CD14-positive monocyte (primary cell): Measurements from ENCODE around the gene DUSP1. TPM values are rescaled to one million over a fixed set of nuclear protein-coding genes. Genes with fewer than 3 reads are reported as not detected.

Source experiments
- DNase-seq, 3 donors: peaks; one replicate each; pipeline ENCODE4 v3.0.0-alpha.2; 2011 to 2022
- H2AFZ ChIP-seq: 2 replicates; pipeline ENCODE4 v1.6.0; 2012; ENCODE audit warnings: mild to moderate bottlenecking, low read depth, low read length, inconsistent platforms; ENCODE audit not compliant: insufficient read depth, poor library complexity, severe bottlenecking
- H3K27ac ChIP-seq, 2 donors: 1 replicate in 1 of 2; 2 replicates in 1 of 2; pipeline ENCODE4 v1.5.1; 2012 to 2013; ENCODE audit warnings: low read length in 2 of 2, control low read depth in 1 of 2, inconsistent platforms in 1 of 2, low read depth in 1 of 2, mild to moderate bottlenecking in 1 of 2
- H3K27me3 ChIP-seq, 2 donors: one replicate each; pipeline versions ENCODE4 v1.6.0 to v1.6.1; 2011 to 2013; ENCODE audit warnings: low read length in 2 of 2; ENCODE audit not compliant: control insufficient read depth in 2 of 2, insufficient read depth in 2 of 2
- H3K36me3 ChIP-seq, 2 donors: replicated peaks in 1 of 2; 1 replicate in 1 of 2; 2 replicates in 1 of 2; pipeline versions ENCODE4 v1.5.1 to v1.6.1; 2012 to 2013; ENCODE audit warnings: low read length in 2 of 2, control low read depth in 1 of 2, inconsistent platforms in 1 of 2, mild to moderate bottlenecking in 1 of 2; ENCODE audit not compliant: insufficient read depth in 2 of 2, control insufficient read depth in 1 of 2
- H3K4me1 ChIP-seq, 2 donors: 1 replicate in 1 of 2; 2 replicates in 1 of 2; pipeline versions ENCODE4 v1.5.1 to v1.6.1; 2012 to 2013; ENCODE audit warnings: low read length in 2 of 2, control low read depth in 1 of 2, inconsistent platforms in 1 of 2, mild to moderate bottlenecking in 1 of 2, moderate library complexity in 1 of 2; ENCODE audit not compliant: insufficient read depth in 2 of 2, control insufficient read depth in 1 of 2
- H3K4me2 ChIP-seq: replicated peaks from 2 replicates; pipeline ENCODE3; 2012; ENCODE audit warnings: low read length, moderate library complexity, mild to moderate bottlenecking; ENCODE audit not compliant: poor library complexity, severe bottlenecking; ENCODE audit errors: extremely low read depth
- H3K4me3 ChIP-seq, 3 experiments: fragments of 200-600 bp in 1 of 3; sonication (generic) in 1 of 3; replicated peaks in 1 of 3; 1 replicate in 2 of 3; 2 replicates in 1 of 3; pipeline ENCODE4 v1.5.1; 2011 to 2013; ENCODE audit warnings: low read length in 3 of 3, mild to moderate bottlenecking in 3 of 3, control low read depth in 2 of 3, low read depth in 2 of 3, inconsistent platforms in 1 of 3, moderate library complexity in 1 of 3
- H3K79me2 ChIP-seq: 2 replicates; pipeline ENCODE4 v1.6.0; 2012; ENCODE audit warnings: mild to moderate bottlenecking, control low read depth, inconsistent platforms, low read length, moderate library complexity; ENCODE audit not compliant: insufficient read depth
- H3K9ac ChIP-seq: 2 replicates; pipeline ENCODE4 v1.6.0; 2017; ENCODE audit warnings: low read length, mild to moderate bottlenecking; ENCODE audit not compliant: insufficient read depth, poor library complexity, severe bottlenecking
- H3K9me3 ChIP-seq, 2 donors: replicated peaks in 1 of 2; 1 replicate in 1 of 2; 2 replicates in 1 of 2; pipeline versions ENCODE4 v1.5.1 to v1.6.1; 2012 to 2013; ENCODE audit warnings: low read length in 2 of 2, control low read depth in 1 of 2; ENCODE audit not compliant: control insufficient read depth in 1 of 2, insufficient read depth in 1 of 2
- H4K20me1 ChIP-seq: 2 replicates; pipeline ENCODE4 v1.6.0; 2012; ENCODE audit warnings: mild to moderate bottlenecking, low read length, control low read depth, moderate library complexity; ENCODE audit not compliant: insufficient read depth
- H3K27ac Mint-ChIP-seq, 7 donors: one replicate each; pipeline ENCODE4 v1.8.0; 2020; ENCODE audit warnings: mild to moderate bottlenecking in 7 of 7, mixed read lengths in 7 of 7, moderate library complexity in 6 of 7, inconsistent platforms in 2 of 7
- H3K27me3 Mint-ChIP-seq, 3 donors: one replicate each; pipeline ENCODE4 v1.8.0; 2021 to 2022; ENCODE audit warnings: low read depth in 3 of 3, mild to moderate bottlenecking in 3 of 3, mixed read lengths in 3 of 3, moderate library complexity in 3 of 3, inconsistent platforms in 1 of 3
- H3K36me3 Mint-ChIP-seq, 2 donors: one replicate each; pipeline ENCODE4 v1.8.0; 2020; ENCODE audit warnings: mixed read lengths in 2 of 2, inconsistent platforms in 1 of 2, mild to moderate bottlenecking in 1 of 2
- H3K4me1 Mint-ChIP-seq: one replicate; pipeline ENCODE4 v1.8.0; 2020; ENCODE audit warnings: mild to moderate bottlenecking, mixed read lengths
- H3K4me3 Mint-ChIP-seq, 2 donors: one replicate each; pipeline ENCODE4 v1.8.0; 2020; ENCODE audit warnings: mild to moderate bottlenecking in 2 of 2, mixed read lengths in 2 of 2, moderate library complexity in 1 of 2
- H3K9me3 Mint-ChIP-seq, 7 donors: one replicate each; pipeline ENCODE4 v1.8.0; 2020 to 2022; ENCODE audit warnings: mixed read lengths in 7 of 7, mild to moderate bottlenecking in 6 of 7, moderate library complexity in 6 of 7, inconsistent platforms in 2 of 7
- CTCF ChIP-seq: fragments of 200-600 bp; IDR thresholded peaks from one replicate; pipeline ENCODE4 v1.8.0; 2022; ENCODE audit warnings: antibody characterized with exemption, mild to moderate bottlenecking
- WGBS: methylation state at CpG from one replicate; pipeline ENCODE4 v1.1.5; 2013; ENCODE audit warnings: missing lambda C conversion rate; ENCODE audit not compliant: insufficient coverage; 5-methylcytosine and 5-hydroxymethylcytosine counted together
- intact Hi-C, 2 donors: fragments of 100-400 bp; cut with micrococcal nuclease; formaldehyde crosslinking; loops; one replicate each; pipeline versions ENCODE4 v1.15.0 to v1.15.1; 2023
- polyA plus RNA-seq, 3 donors: library from polyadenylated mRNA; depleted of rRNA in 1 of 3; unstranded in 2 of 3; stranded (reverse) in 1 of 3; fragments of 300-500 nt in 2 of 3; fragments of >200 nt in 1 of 3; fragmentation: Illumina TruSeq in 2 of 3; gene quantifications; 1 replicate in 2 of 3; 2 replicates in 1 of 3; pipeline ENCODE4 v1.2.3, GENCODE V29; 2012 to 2021

DUSP1 gene
- polyA plus RNA-seq, 3 donors, result 1,963 to 4,884 (median 3,954) TPM

DNA sequence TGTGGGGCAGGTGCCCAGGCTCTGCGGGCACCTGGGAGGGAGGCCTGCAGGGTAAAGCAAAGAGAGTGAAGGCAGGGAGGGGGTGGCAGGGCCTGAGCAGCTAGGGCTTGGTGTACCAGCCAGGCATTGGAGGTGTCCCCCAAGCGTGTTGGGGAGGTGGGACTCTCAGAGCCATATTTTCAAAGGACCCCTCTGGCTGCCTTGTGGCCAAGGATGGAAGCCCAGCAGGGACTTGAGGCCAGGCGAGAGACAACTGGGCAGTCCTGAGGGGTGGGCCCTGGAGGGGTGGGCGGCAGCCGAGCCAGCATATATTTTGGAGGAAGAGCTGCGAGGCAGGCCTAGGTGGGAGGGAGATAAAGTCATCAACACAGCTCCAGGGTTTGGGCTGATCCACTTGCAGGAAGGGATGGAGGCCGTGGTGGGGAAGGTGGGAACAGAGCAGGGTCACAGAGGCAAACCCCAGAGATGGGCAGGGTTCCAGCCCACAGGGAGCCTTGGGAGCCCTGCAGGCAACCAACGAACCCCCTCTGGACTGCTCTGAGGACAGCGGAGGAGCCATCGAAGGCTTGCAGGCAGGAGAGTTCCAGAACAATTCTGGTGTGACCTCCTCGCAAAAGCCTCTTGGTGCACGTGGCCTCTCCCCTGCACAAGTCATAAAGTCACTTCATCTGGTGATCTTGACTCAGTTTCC lies 35.7 kb downstream of the DUSP1 start:
- Histone ChIP-seq H3K9me3 (no peaks in the 10 kb centered on the region), H3K36me3 (no peaks in the 10 kb centered on the region), H3K4me2 (no peak overlapping the region), H3K27ac (no peak overlapping the region), H3K9ac (no peak overlapping the region), H3K79me2 (no peaks in the 10 kb centered on the region), H4K20me1 (no peaks in the 10 kb centered on the region), H3K4me3 (no peak overlapping the region), H3K27me3 (no peaks in the 10 kb centered on the region), H2AFZ (no peak overlapping the region), H3K4me1 (peaks cover 4 to 15% of the 10 kb centered on the region in 2 donors)
- no peak for DNase-seq
- 88% methylated on average over 12 of the region's 12 CpGs for WGBS
- Mint-ChIP-seq H3K27me3 (peaks cover 2 to 7% (median 4%) of the 10 kb centered on the region in 3 donors), H3K4me1 (peaks cover 15% of the 10 kb centered on the region), H3K9me3 (peaks cover 0 to 1% (median 0%) of the 10 kb centered on the region in 7 donors), H3K27ac (peak overlapping the region in 1 of 7 donors; percentile 1), H3K4me3 (no peak overlapping the region), H3K36me3 (no peaks in the 10 kb centered on the region)
- intact Hi-C loops, result no loop called here
- TF ChIP-seq CTCF, result no peak

DNA sequence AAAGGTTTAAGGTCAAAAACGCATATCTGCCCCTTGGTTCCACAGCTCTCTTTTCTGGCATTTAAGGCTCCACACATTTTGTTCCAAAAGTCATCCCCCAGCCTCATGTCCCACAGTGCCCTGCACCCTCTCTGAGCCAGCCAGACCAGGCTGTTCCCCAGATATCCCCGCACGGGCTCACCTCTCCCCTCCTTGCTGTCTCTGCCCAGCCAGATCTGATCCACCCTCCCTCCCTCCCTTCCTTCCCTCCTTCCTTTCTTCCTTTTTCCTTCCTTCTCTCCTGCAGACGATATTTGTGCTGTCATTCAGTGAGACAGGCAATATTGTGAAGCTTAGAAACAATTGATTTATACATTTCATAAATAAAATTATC lies 37.0 kb downstream of the DUSP1 start:
- H3K4me1 Mint-ChIP-seq, result peaks cover 11% of the 10 kb centered on the region
- no peak overlapping the region for H3K9ac ChIP-seq
- H3K4me2 ChIP-seq, result no peak overlapping the region
- H3K4me3 Mint-ChIP-seq, result no peak overlapping the region
- H3K9me3 Mint-ChIP-seq, result peaks cover 0 to 1% (median 0%) of the 10 kb centered on the region in 7 donors
- no peaks in the 10 kb centered on the region for H3K27me3 ChIP-seq
- H2AFZ ChIP-seq, result no peak overlapping the region
- no peak overlapping the region for H3K27ac ChIP-seq
- 68% methylated on average over 3 of the region's 4 CpGs for WGBS
- no peaks in the 10 kb centered on the region for H3K36me3 Mint-ChIP-seq
- no peaks in the 10 kb centered on the region for H3K36me3 ChIP-seq
- H3K4me3 ChIP-seq, result no peak overlapping the region
- H3K27me3 Mint-ChIP-seq, result peaks cover 2 to 9% (median 7%) of the 10 kb centered on the region in 3 donors
- H3K27ac Mint-ChIP-seq, result no peak overlapping the region
- H3K9me3 ChIP-seq, result no peaks in the 10 kb centered on the region
- intact Hi-C loops, result no loop called here
- H4K20me1 ChIP-seq, result no peaks in the 10 kb centered on the region
- no peak for DNase-seq
- TF ChIP-seq CTCF, result no peak
- peaks cover 0 to 6% of the 10 kb centered on the region in 2 donors for H3K4me1 ChIP-seq
- H3K79me2 ChIP-seq, result no peaks in the 10 kb centered on the region
